ENCODE measurements around the gene TECPR1.

The TECPR1 gene

DNA sequence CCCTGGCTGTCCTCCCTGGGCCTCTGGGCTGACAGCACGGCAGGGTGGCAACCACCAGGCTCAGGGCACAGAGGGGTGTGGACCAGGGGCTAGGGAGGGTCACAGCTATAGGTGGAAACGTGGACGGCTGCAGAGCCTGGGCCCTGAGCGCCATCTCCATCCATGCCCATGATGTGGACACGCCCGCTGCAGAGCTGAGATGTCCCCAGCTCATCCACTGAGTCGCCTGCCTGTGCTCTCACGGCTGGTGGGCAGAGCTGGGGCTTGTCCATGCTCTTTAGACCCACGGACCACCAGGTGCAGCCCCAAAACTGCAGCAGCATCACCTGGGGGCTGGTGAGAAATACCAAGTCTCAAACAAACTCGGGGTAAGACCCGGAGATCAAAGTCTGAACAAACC, 16.1 kb downstream of the TECPR1 start:
- TF ChIP-seq, protein P1, sequence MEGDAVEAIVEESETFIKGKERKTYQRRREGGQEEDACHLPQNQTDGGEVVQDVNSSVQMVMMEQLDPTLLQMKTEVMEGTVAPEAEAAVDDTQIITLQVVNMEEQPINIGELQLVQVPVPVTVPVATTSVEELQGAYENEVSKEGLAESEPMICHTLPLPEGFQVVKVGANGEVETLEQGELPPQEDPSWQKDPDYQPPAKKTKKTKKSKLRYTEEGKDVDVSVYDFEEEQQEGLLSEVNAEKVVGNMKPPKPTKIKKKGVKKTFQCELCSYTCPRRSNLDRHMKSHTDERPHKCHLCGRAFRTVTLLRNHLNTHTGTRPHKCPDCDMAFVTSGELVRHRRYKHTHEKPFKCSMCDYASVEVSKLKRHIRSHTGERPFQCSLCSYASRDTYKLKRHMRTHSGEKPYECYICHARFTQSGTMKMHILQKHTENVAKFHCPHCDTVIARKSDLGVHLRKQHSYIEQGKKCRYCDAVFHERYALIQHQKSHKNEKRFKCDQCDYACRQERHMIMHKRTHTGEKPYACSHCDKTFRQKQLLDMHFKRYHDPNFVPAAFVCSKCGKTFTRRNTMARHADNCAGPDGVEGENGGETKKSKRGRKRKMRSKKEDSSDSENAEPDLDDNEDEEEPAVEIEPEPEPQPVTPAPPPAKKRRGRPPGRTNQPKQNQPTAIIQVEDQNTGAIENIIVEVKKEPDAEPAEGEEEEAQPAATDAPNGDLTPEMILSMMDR (conservative IDR thresholded peaks at IDR 0.05) = no peak
- H3K27ac ChIP-seq = no peak overlapping the region

DNA sequence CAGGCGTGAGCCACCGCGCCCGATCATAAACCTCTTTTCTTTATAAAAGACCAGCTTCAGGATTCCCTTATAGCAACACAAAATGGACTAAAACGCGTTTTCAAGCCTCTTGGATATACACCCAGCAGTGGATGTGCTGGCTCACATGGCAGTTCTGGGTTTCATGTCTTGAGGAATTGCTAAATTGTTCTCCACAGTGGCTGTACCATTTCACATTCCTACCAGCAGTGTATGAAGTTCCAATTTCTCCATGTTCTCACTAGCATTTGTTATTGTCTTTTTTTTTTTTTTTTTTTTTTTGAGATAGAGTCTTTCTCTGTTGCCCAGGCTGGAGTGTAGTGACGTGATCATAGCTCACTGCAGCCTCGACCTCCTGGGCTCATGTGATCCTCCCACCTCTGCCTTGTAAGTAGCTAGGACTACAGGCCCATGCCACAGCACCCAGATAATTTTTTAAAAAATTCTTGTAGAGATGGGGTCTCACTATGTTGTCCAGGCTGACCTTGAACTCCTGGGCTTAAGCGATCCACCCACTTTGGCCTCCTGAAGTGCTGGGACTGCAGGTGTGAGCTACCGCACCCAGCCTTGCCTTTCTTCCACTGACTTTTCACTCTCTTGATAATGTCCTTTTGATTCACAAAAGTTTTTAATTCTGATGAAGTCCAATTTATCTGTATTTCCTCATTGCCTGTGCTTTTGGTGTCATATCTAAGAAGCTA, 17.4 kb downstream of the TECPR1 start:
- H3K27ac ChIP-seq = no peak overlapping the region
- TF ChIP-seq, protein P1 (conservative IDR thresholded peaks at IDR 0.05) = no peak

DNA sequence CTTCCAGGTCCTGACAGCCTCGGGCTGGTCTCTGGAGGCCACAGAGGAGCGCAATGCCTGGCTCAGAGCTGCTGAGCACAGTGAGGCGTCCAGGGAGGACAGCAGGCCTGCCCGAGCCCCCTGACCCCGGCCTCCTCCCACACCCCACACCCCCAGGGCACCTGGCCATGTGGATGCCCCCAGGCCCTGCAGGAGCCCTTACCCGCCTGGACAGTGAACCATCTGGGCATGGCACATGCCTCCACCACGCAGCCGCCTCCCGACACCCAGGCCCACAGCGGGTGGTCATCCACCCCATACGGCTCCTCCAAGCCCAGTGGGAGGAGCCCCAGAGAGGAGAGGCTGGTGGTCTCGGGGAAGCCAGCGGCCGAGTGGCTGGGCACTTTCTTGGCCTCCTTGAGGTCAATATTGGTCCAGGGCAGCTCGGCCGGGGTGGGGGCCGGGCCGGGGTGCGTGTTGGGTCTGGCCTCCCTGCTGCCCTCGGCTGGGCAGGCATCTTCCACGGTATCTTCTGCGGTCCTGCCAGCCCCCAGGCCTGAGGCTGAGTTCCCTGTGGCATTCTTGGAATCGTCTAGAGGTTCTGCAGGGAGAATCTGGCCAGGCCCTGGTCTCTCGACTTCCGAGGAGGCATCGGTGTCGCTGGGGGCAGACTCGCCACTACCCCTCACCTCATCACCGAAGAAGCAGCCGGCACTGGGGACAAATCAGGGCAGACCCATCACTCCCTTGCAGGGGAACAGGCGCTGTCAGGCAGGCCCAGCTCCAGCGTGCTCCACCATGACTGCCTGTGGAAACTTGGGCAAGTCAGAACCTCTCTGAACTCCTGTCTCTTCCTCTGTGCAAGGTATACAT, 18.6 kb downstream of the TECPR1 start:
- TF ChIP-seq, protein P1 (conservative IDR thresholded peaks at IDR 0.05) = no peak
- H3K27ac ChIP-seq = no peak overlapping the region

DNA sequence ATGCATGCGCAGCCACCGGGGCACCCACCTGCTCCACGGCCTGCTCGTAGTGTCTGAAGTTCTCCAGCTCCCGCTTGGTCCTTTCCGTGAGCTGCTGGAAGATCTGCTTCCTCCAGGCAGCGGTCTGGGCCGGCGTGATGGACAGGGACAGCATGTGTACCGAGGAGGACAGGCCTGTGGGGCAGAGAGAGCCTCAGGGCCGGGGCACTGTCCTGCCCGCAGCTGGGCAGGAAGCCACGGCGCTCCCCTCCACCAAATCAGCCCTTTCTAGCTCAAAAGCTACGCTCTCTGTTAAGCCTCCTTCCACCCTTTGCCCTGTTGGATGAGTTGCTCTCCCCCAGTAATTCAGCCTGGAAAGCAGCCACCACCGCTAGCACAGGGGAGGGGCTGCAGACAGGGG, 19.2 kb downstream of the TECPR1 start:
- TF ChIP-seq, protein P1 (conservative IDR thresholded peaks at IDR 0.05) = no peak
- H3K27ac ChIP-seq = no peak overlapping the region

DNA sequence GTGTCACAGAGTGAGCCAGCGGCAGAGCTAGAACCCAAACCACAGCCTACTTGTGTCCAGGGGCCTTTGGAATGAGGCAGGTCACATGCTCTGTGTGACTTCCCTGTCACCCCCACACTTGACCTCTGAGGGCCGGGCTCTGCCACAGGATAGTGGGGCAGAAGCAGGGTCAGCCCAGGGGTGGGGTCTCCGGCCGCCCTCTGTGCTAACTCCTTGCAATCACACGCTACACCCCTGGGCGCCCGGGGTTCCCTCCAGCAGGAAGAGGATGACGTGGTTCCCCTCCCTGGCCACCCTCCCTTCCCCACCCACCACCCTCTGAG, 19.8 kb downstream of the TECPR1 start:
- TF ChIP-seq, protein P1 (conservative IDR thresholded peaks at IDR 0.05) = no peak

DNA sequence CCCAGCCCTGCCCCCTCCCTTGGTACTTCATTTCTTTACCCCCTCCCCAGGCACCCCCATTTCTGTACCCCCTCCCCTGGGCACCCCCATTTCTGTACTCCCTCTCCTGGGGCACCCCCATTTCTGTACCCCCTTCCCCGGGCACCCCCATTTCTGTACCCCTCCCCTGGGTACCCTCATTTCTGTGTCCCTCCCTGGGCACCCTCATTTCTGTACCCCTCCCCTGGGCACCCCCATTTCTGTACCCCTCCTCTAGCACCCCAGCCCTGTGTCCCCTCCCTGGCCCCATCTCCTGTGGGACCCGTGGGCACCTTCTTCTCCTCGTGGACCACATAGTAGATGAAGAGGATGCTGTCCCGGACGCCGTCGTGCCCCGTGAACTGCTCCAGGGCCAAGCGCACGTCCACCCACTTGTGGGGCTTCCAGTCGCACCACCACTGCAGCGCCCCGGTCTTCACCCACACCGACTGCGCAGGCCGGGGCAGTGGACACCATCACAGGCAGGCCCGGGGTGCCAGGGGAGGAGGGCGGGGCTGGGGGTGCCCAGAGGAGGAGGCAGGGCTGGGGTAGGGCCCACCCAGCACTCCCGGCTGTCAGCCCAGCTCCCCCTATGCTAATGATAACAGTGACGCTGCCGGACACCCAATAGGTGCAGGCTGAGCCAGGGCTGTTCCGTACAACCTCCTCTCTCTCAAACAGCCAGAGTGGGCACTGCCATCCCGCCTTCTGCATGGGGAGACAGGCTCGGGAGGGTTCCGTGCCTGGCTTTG, 20.4 kb downstream of the TECPR1 start:
- TF ChIP-seq, protein P1 (conservative IDR thresholded peaks at IDR 0.05) = no peak
- H3K27ac ChIP-seq = no peak overlapping the region

More for the DNA sequence above, 19.8 kb downstream of the TECPR1 start:
- H3K27ac ChIP-seq = no peak overlapping the region

Data from VCaP (cell line).